Measurements from ENCODE around the gene LRIG1. TPM values are rescaled to one million over a fixed set of nuclear protein-coding genes. Genes with fewer than 3 reads are reported as not detected.

LRIG1 gene
- total and polyA plus RNA-seq, 9 of the 15 experiments (the other 6 are each of a cell fraction or from before 2014, with no cell fraction given): 0.05 to 0.38 (median 0.13) TPM; not detected in 3

DNA sequence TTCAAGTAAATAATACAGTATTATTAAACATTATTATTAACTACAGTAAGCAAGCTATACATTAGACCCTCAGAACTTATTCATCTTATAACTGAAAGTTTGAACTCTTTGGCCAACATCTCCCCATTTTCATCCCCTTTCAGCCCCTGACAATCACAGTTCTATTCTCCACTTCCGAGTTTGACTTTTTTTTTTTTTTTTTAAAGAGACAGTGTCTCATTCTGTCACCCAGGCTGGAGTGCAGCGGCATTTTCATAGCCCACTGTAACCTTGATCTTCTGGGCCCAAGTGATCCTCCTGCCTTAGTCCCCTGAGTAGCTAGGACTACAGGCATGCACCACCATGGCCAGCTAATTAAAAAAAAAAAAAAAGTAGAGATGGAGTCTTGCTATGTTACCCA lies 41.3 kb upstream of the LRIG1 start (continued):
- TF ChIP-seq, protein P1, sequence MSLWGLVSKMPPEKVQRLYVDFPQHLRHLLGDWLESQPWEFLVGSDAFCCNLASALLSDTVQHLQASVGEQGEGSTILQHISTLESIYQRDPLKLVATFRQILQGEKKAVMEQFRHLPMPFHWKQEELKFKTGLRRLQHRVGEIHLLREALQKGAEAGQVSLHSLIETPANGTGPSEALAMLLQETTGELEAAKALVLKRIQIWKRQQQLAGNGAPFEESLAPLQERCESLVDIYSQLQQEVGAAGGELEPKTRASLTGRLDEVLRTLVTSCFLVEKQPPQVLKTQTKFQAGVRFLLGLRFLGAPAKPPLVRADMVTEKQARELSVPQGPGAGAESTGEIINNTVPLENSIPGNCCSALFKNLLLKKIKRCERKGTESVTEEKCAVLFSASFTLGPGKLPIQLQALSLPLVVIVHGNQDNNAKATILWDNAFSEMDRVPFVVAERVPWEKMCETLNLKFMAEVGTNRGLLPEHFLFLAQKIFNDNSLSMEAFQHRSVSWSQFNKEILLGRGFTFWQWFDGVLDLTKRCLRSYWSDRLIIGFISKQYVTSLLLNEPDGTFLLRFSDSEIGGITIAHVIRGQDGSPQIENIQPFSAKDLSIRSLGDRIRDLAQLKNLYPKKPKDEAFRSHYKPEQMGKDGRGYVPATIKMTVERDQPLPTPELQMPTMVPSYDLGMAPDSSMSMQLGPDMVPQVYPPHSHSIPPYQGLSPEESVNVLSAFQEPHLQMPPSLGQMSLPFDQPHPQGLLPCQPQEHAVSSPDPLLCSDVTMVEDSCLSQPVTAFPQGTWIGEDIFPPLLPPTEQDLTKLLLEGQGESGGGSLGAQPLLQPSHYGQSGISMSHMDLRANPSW (CRISPR knock-in tag; IDR thresholded peaks at IDR 0.05): no peak
- TF ChIP-seq, protein P2, sequence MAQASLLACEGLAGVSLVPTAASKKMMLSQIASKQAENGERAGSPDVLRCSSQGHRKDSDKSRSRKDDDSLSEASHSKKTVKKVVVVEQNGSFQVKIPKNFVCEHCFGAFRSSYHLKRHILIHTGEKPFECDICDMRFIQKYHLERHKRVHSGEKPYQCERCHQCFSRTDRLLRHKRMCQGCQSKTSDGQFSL (CRISPR knock-in tag; IDR thresholded peaks at IDR 0.05): no peak
- TF ChIP-seq, protein P2 (tag; IDR thresholded peaks at IDR 0.05): no peak

DNA sequence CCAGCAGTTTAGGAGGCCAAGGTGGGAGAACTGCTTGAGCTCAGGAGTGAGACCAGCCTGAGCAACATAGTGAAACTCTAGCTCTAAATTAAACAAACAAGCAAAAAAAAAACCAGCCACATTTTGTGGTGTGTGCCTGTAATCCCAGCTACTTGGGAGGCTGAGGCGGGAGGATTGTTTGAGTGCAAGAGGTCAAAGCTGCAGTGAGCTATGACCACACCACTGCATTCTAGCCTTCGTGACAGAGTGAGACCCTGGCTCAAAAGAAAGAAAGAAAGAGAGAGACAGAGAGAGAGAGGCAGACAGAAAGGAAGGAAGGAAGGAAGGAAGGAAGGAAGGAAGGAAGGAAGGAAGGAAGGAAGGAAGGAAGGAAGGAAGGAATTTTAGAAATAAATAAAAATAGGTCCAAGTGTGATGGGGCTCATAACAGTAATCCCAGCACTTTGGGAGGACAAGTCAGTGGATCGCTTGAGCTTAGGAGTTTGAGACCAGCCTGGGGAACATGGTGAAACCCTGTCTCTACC lies 38.7 kb upstream of the LRIG1 start:
- no peaks in the 10 kb centered on the region for H3K9me1 ChIP-seq (ENCODE audit: control insufficient read depth, insufficient read depth, low read length)
- no peaks in the 10 kb centered on the region for H3K79me2 ChIP-seq (ENCODE audit: control insufficient read depth, insufficient read depth, low read length)
- no peaks in the 10 kb centered on the region for H4K20me1 ChIP-seq (replicated peaks; ENCODE audit: control insufficient read depth, insufficient read depth, low read length)
- H3K36me3 ChIP-seq (ENCODE audit: control insufficient read depth, insufficient read depth, low read length): no peaks in the 10 kb centered on the region
- no peak for FAIRE-seq
- 0% methylated on average over 2 of the region's 3 CpGs for WGBS (ENCODE audit: insufficient coverage, low coverage, missing lambda C conversion rate)
- intact Hi-C loops (cut with micrococcal nuclease): no loop called here
- no peak overlapping the region for H2AFZ ChIP-seq (ENCODE audit: low read depth, low read length)
- H3K4me2 ChIP-seq (ENCODE audit: insufficient read depth, low read length): no peak overlapping the region
- H3K9ac ChIP-seq (ENCODE audit: insufficient read depth in 1 of 2, low read depth in 2 of 2, low read length in 2 of 2): no peak overlapping the region
- no peak for DNase-seq (ENCODE audit: extremely low read depth in 1 of 4, low spot score in 3 of 4)
- no peaks in the 10 kb centered on the region for H3K9me3 ChIP-seq (replicated peaks; ENCODE audit: control insufficient read depth, insufficient read depth, low read depth, low read length)
- ChIA-PET CTCF (ENCODE audit: low intra/inter-chr PET ratio) (no interaction called here), POLR2A (no interaction called here)
- no peak overlapping the region for H3K27ac ChIP-seq (ENCODE audit: extremely low read depth, low read depth, low read length)
- no peaks in the 10 kb centered on the region for H3K4me1 ChIP-seq (replicated peaks in 1 of 2; ENCODE audit: control insufficient read depth in 2 of 2, insufficient read depth in 2 of 2, low read length in 2 of 2)
- no peak overlapping the region for H3K4me3 ChIP-seq
- BruUV-seq (replicated peaks): no TSS peak
- ATAC-seq: no peak
- H3K27me3 ChIP-seq (ENCODE audit: control insufficient read depth in 2 of 2, insufficient read depth in 2 of 2, low read length in 2 of 2): no peaks in the 10 kb centered on the region
- in situ Hi-C loops (cut with MboI): no loop called here
- TF ChIP-seq TCF3 (CRISPR knock-in tag; IDR thresholded peaks at IDR 0.05) (no peak), ZNF146 (CRISPR knock-in tag; IDR thresholded peaks at IDR 0.05; ENCODE audit: unreplicated experiment) (no peak), CBX8 (IDR thresholded peaks at IDR 0.05; ENCODE audit: borderline replicate concordance, extremely low read depth, low read depth, low read length, poor library complexity, severe bottlenecking) (no peak), STAT5A (IDR thresholded peaks at IDR 0.05; ENCODE audit: borderline replicate concordance, low read length) (no peak), STAG1 (CRISPR knock-in tag; IDR thresholded peaks at IDR 0.05; ENCODE audit: borderline replicate concordance) (no peak), MBD2 (IDR thresholded peaks at IDR 0.05; ENCODE audit: borderline replicate concordance, low read depth) (no peak)
- TF ChIP-seq, protein P3, sequence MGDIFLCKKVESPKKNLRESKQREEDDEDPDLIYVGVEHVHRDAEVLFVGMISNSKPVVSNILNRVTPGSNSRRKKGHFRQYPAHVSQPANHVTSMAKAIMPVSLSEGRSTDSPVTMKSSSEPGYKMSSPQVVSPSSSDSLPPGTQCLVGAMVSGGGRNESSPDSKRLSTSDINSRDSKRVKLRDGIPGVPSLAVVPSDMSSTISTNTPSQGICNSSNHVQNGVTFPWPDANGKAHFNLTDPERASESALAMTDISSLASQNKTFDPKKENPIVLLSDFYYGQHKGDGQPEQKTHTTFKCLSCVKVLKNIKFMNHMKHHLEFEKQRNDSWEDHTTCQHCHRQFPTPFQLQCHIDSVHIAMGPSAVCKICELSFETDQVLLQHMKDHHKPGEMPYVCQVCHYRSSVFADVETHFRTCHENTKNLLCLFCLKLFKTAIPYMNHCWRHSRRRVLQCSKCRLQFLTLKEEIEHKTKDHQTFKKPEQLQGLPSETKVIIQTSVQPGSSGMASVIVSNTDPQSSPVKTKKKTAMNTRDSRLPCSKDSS (IDR thresholded peaks at IDR 0.05; ENCODE audit: low read depth, partially characterized antibody): no peak
- TF ChIP-seq, protein P4, sequence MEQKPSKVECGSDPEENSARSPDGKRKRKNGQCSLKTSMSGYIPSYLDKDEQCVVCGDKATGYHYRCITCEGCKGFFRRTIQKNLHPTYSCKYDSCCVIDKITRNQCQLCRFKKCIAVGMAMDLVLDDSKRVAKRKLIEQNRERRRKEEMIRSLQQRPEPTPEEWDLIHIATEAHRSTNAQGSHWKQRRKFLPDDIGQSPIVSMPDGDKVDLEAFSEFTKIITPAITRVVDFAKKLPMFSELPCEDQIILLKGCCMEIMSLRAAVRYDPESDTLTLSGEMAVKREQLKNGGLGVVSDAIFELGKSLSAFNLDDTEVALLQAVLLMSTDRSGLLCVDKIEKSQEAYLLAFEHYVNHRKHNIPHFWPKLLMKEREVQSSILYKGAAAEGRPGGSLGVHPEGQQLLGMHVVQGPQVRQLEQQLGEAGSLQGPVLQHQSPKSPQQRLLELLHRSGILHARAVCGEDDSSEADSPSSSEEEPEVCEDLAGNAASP (IDR thresholded peaks at IDR 0.05): no peak
- TF ChIP-seq, protein P5, sequence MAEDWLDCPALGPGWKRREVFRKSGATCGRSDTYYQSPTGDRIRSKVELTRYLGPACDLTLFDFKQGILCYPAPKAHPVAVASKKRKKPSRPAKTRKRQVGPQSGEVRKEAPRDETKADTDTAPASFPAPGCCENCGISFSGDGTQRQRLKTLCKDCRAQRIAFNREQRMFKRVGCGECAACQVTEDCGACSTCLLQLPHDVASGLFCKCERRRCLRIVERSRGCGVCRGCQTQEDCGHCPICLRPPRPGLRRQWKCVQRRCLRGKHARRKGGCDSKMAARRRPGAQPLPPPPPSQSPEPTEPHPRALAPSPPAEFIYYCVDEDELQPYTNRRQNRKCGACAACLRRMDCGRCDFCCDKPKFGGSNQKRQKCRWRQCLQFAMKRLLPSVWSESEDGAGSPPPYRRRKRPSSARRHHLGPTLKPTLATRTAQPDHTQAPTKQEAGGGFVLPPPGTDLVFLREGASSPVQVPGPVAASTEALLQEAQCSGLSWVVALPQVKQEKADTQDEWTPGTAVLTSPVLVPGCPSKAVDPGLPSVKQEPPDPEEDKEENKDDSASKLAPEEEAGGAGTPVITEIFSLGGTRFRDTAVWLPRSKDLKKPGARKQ (CRISPR knock-in tag; IDR thresholded peaks at IDR 0.05): no peak
